Keratinocyte (primary cell): ENCODE results near the gene SRRT. TPM values are rescaled to one million over a fixed set of nuclear protein-coding genes. Genes with fewer than 3 reads are reported as not detected.
"Not testable (repeated sequence)": the region's sequence is repeated elsewhere in the genome, so short reads cannot be mapped to it uniquely, and the experiment has no call there.

Experiments
- DNase-seq: peaks from one replicate; pipeline ENCODE4 v3.0.0-alpha.2; 2011; ENCODE audit warnings: low read depth, missing footprints, low spot score
- FAIRE-seq: peaks from 2 replicates; lab custom pipeline; 2011; peaks lifted over from hg19 to GRCh38; lab: Jason Lieb, UNC
- H2AFZ ChIP-seq: 2 replicates; pipeline ENCODE4 v1.6.0; 2012; ENCODE audit warnings: low read length, control low read depth, inconsistent platforms; ENCODE audit not compliant: control insufficient read depth
- H3K27ac ChIP-seq: 2 replicates; pipeline ENCODE4 v1.5.1; 2011; ENCODE audit warnings: low read length; ENCODE audit not compliant: control insufficient read depth, insufficient read depth
- H3K27me3 ChIP-seq: 3 replicates; pipeline ENCODE4 v1.6.0; 2011; ENCODE audit warnings: low read length; ENCODE audit not compliant: control insufficient read depth, insufficient read depth; ENCODE audit errors: extremely low read depth
- H3K36me3 ChIP-seq, 2 experiments: 2 replicates in 1 of 2; 3 replicates in 1 of 2; pipeline ENCODE4 v1.5.1; 2011; ENCODE audit warnings: low read length in 2 of 2, mild to moderate bottlenecking in 1 of 2; ENCODE audit not compliant: control insufficient read depth in 2 of 2, insufficient read depth in 2 of 2; ENCODE audit errors: extremely low read depth in 1 of 2
- H3K4me1 ChIP-seq: 3 replicates; pipeline ENCODE4 v1.5.1; 2011; ENCODE audit warnings: low read length; ENCODE audit not compliant: control insufficient read depth, insufficient read depth; ENCODE audit errors: extremely low read depth
- H3K4me2 ChIP-seq: 3 replicates; pipeline ENCODE4 v1.6.0; 2011; ENCODE audit warnings: low read depth, low read length; ENCODE audit not compliant: control insufficient read depth, insufficient read depth; ENCODE audit errors: extremely low read depth
- H3K4me3 ChIP-seq, 3 experiments: fragments of 200-600 bp in 1 of 3; sonication (generic) in 1 of 3; 2 replicates in 2 of 3; 3 replicates in 1 of 3; pipeline ENCODE4 v1.5.1; 2011 to 2016; ENCODE audit warnings: low read length in 3 of 3, mild to moderate bottlenecking in 3 of 3, control low read depth in 2 of 3, inconsistent platforms in 1 of 3, low read depth in 1 of 3, mixed read lengths in 1 of 3, mixed run types in 1 of 3, moderate library complexity in 1 of 3; ENCODE audit not compliant: control insufficient read depth in 2 of 3, insufficient read depth in 2 of 3; ENCODE audit errors: extremely low read depth in 1 of 3
- H3K79me2 ChIP-seq: 2 replicates; pipeline ENCODE4 v1.6.0; 2012; ENCODE audit warnings: low read length; ENCODE audit not compliant: control insufficient read depth, insufficient read depth
- H3K9ac ChIP-seq: 3 replicates; pipeline ENCODE4 v1.6.0; 2011; ENCODE audit warnings: low read length; ENCODE audit not compliant: control insufficient read depth, insufficient read depth; ENCODE audit errors: extremely low read depth
- H3K9me1 ChIP-seq: 3 replicates; pipeline ENCODE4 v1.6.0; 2011; ENCODE audit warnings: low read length; ENCODE audit not compliant: control insufficient read depth, insufficient read depth; ENCODE audit errors: extremely low read depth
- H3K9me3 ChIP-seq: 2 replicates; pipeline ENCODE4 v1.5.1; 2012; ENCODE audit warnings: low read depth, low read length; ENCODE audit not compliant: control insufficient read depth
- H4K20me1 ChIP-seq: 3 replicates; pipeline ENCODE4 v1.6.0; 2011; ENCODE audit warnings: low read length; ENCODE audit not compliant: control insufficient read depth, insufficient read depth; ENCODE audit errors: extremely low read depth
- CTCF ChIP-seq, 3 experiments: IDR thresholded peaks in 1 of 3; conservative IDR thresholded peaks in 1 of 3; optimal IDR thresholded peaks in 1 of 3; 2 replicates in 2 of 3; 3 replicates in 1 of 3; pipeline versions ENCODE3 to v1.5.1; 2011; ENCODE audit warnings: low read length in 3 of 3, mild to moderate bottlenecking in 3 of 3, moderate library complexity in 2 of 3, control low read depth in 1 of 3, inconsistent platforms in 1 of 3; ENCODE audit not compliant: insufficient read depth in 2 of 3; ENCODE audit errors: extremely low read depth in 1 of 3
- EZH2 ChIP-seq: IDR thresholded peaks from one replicate; pipeline ENCODE4 v1.6.1; 2012; ENCODE audit warnings: inconsistent platforms, mild to moderate bottlenecking, low read length, moderate library complexity
- dilution Hi-C: fragments of 300-500 bp; cut with MboI; formaldehyde crosslinking; loops from one replicate; pipeline ENCODE4 v1.7.0; 2020; ENCODE audit warnings: low sequenced_read_pairs; ENCODE audit not compliant: extremely low pct_ligation_motif_present
- polyA plus RNA-seq, 5 experiments: library from polyadenylated mRNA; depleted of rRNA in 3 of 5; stranded (reverse) in 3 of 5; stranded (forward) in 1 of 5; unstranded in 1 of 5; fragments of >200 nt; gene quantifications; 1 replicate in 1 of 5; 2 replicates in 3 of 5; 3 replicates in 1 of 5; pipeline versions ENCODE4 v1.2.1 to v1.2.3, GENCODE V29; 2011 to 2012; ENCODE audit warnings: missing spikeins in 2 of 5, low read depth in 1 of 5, low replicate concordance in 1 of 5

SRRT gene
- polyA plus RNA-seq, 1 donor (not counting 4 experiments of a cell fraction or from before 2014, with no cell fraction given), result 42.2 TPM

GRCh38 chr7:100914879-100915447 lies 40.1 kb downstream of the SRRT start:
- Histone ChIP-seq H3K9me3 (no peaks in the 10 kb centered on the region), H3K27me3 (no peaks in the 10 kb centered on the region), H3K4me2 (no peak overlapping the region), H2AFZ (no peak overlapping the region), H3K4me3 (no peak overlapping the region), H3K36me3 (no peaks in the 10 kb centered on the region), H3K9me1 (no peaks in the 10 kb centered on the region), H3K79me2 (no peaks in the 10 kb centered on the region), H3K4me1 (peaks cover 4% of the 10 kb centered on the region), H3K27ac (no peak overlapping the region), H4K20me1 (no peaks in the 10 kb centered on the region), H3K9ac (no peak overlapping the region)
- dilution Hi-C loops, result no loop called here
- FAIRE-seq, result no peak
- TF ChIP-seq CTCF (optimal IDR thresholded peaks at IDR 0.05 in 1 of 3, IDR thresholded peaks at IDR 0.05 in 1 of 3, conservative IDR thresholded peaks at IDR 0.05 in 1 of 3; ENCODE audit: extremely low read depth in 1 of 3, insufficient read depth in 2 of 3, low read length in 3 of 3) (no peak), EZH2 (no peak)
- no peak for DNase-seq

GRCh38 chr7:100919335-100919734 lies 44.4 kb downstream of the SRRT start:
- H3K79me2 ChIP-seq, H3K27me3 ChIP-seq, FAIRE-seq, H3K9me1 ChIP-seq, H4K20me1 ChIP-seq, DNase-seq, H3K4me1 ChIP-seq, H3K4me2 ChIP-seq, H3K9ac ChIP-seq, H3K4me3 ChIP-seq, H3K36me3 ChIP-seq, dilution Hi-C loops, H2AFZ ChIP-seq, H3K27ac ChIP-seq, H3K9me3 ChIP-seq: not testable (repeated sequence)

GRCh38 chr7:100919779-100920437 lies 45.0 kb downstream of the SRRT start:
- H3K9ac ChIP-seq, H3K36me3 ChIP-seq, FAIRE-seq, H3K27me3 ChIP-seq, H3K4me2 ChIP-seq, H3K9me3 ChIP-seq, H3K79me2 ChIP-seq, H3K9me1 ChIP-seq, dilution Hi-C loops, H4K20me1 ChIP-seq, H3K4me3 ChIP-seq, DNase-seq, H3K4me1 ChIP-seq, H2AFZ ChIP-seq, H3K27ac ChIP-seq: not testable (repeated sequence)
